GM12874 (cell line): Measurements from ENCODE around the gene SCNN1B.

Source experiments
- CTCF ChIP-seq: IDR thresholded peaks from 2 replicates; pipeline ENCODE4 v1.5.1; 2011; ENCODE audit warnings: low read depth, mild to moderate bottlenecking, control low read depth, low read length, moderate library complexity; ENCODE audit not compliant: insufficient read depth

SCNN1B gene

DNA sequence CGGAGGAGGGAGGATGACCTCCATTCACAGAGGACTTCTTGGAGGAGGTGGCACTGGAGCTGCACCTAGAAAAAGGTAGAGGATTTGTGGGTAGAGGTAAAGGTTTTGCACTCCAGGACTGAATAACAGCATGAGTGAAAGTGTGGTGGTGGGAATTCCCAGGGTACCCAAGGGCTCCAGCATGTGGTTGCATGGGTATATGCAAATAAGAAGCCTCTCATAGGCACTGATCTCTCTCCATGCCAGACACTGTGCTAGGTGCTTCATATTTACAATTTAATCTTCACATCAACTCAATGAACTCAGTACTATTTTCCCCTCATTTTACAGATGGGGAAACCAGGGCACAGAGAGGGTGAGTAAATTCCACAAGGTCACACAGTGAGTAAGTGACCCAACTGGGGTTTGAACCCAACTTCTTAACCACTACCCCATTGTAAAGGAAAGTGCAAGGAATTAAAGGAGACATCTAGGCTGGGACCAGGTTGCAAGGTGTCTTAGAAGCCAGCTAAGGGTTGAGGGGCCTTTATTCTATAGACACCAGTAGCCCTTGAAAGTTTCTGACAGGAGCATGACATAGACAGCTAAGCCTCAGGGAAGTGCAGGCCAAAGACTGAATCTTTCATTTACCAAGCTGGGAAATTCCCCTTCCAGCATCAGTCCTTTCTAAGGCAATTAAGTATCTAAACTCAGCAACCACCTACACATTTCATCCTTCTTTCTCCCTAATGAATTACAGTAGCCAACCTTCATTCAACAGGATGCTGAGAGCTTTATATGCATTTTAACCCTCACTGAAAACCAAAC lies 21.3 kb downstream of the SCNN1B start:
- TF ChIP-seq CTCF, result no peak

- TF ChIP-seq CTCF, result no peak
Measured at GRCh38 chr16:23324727-23325126, 22.6 kb downstream of the SCNN1B start.

GRCh38 chr16:23327836-23328235 lies 25.7 kb downstream of the SCNN1B start:
- no peak for TF ChIP-seq CTCF

DNA sequence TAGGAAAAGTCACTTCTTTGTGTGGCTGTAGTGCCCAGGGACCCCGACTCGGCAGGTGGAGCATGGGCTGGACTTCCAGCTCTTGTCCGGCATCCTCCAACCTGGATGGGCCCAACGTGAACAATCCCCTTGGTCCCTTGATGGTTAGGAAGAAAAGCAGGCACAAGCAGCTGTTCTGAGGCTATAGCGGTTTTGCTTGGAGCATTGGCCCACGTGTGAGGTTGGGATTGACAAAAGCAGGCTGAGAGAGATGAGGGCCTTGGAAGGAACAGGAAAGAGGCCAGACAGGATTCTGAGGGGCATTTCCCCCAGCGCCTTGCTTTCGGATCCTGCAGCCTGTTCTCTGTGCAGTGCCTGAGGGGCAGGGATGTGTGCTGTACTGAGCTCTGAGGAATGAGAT lies 28.1 kb downstream of the SCNN1B start:
- TF ChIP-seq CTCF, result no peak

DNA sequence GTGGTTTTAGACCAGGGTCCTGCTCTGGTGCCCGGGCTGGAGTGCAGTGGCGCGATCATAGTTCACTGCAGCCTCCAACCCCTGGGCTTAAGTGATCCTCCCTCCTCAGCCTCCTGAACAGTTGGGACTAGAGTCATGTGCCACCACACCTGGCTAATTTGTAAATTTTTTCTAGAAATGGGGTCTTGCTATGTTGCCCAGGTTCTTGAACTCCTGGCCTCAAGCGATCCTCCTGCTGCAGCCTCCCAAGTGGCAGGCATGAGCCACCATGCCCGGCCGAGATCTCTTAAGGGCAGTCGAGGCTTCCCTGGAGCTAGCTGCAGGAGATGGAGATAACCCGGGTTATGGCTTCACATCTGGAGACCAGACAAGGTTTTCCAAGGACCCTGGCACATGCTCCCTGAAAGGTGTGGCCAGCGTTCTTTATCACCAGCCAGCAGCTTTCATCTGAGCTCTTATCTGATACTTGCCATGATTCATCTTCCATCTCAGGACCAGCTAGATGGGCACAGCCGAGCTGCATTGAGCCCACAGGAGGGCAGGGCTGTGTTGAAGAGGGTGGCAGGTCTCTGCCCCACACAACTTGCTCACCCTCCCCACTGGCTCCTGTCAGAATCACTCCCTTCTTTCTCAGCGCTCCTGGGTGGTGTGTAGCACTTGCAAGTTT lies 28.6 kb downstream of the SCNN1B start:
- no peak for TF ChIP-seq CTCF

DNA sequence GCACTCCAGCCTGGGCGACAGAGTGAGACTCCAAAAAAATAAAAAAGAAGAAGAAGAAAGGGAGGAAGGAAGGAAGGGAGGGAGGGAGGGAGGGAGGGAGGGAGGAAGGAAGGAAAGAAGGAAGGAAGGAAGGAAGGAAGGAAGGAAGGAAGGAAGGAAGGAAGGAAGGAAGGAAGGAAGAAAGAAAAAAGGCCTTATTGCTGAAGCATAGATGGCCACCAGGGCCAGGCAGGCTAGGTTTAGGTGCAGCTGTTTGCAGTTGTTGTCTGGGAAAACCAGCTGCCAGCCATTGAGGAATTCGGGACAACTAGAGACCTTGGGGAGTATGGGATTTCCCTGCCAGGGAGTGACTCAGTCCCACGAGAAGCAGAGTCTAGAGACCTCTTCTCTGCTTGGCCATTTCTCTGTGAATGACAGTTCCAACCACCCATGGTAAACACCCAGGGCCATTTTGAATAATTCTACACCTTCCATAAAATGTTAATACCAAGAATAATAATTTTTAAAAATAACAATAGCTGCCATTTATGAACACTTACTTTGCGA lies 31.0 kb downstream of the SCNN1B start:
- TF ChIP-seq CTCF, result no peak

DNA sequence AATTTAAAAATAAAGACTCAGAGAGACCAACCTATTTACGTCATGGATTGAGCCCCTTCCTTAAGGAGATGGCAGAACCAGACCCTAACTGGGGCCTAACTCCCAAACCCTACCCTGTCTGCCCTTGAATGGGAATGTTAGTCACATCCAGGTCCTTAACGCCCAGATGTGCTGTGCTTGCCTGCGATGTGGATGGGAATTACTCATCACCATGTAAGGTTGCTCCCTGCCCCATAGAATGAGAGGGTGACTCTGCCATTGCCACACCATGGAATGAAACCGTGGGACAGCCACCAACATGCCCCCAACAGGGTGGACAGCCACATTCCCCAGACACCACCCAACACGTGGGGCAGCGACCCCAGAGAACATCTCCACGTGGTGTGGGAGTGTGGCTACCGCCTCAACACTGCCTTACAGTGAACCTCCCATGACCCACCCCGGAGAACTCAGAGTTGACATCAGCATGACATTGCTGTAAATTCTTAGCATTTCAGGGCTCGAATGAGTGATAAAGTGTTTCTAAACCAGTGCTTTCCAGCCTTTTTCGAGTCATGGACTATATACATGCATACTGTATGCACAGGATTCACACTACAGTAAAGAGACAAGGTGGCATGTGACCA lies 31.8 kb downstream of the SCNN1B start:
- no peak for TF ChIP-seq CTCF
